ENCODE data around the gene FAM221A.

GRCh38 chr7:23633417-23633816, 46.6 kb upstream of the FAM221A start:
- no peak for TF ChIP-seq TARDBP (IDR thresholded peaks at IDR 0.05)
- TF ChIP-seq FOXM1 (IDR thresholded peaks at IDR 0.05; ENCODE audit: borderline replicate concordance), result no peak
- no peak for TF ChIP-seq ARNT (IDR thresholded peaks at IDR 0.05)
- no peak for TF ChIP-seq SUZ12 (IDR thresholded peaks at IDR 0.05)
- TF ChIP-seq BHLHE40 (IDR thresholded peaks at IDR 0.05; ENCODE audit: borderline replicate concordance), result no peak
- no peak for TF ChIP-seq ELF4 (IDR thresholded peaks at IDR 0.05)
- no peak for TF ChIP-seq NFRKB (IDR thresholded peaks at IDR 0.05)
- no peak for TF ChIP-seq FOXK2 (IDR thresholded peaks at IDR 0.05)
- no peak for TF ChIP-seq L3MBTL2 (conservative IDR thresholded peaks at IDR 0.05)
- no peak for TF ChIP-seq PKNOX1 (IDR thresholded peaks at IDR 0.05)
